Endodermal cell (in vitro differentiated cells): ENCODE data around the gene SPEM1. TPM values are rescaled to one million over a fixed set of nuclear protein-coding genes. Genes with fewer than 3 reads are reported as not detected.

Source experiments
- DNase-seq: peaks from one replicate; pipeline ENCODE4 v3.0.0-alpha.2; 2017
- H3K27ac ChIP-seq: 2 replicates; pipeline ENCODE4 v1.5.1; 2013; ENCODE audit warnings: mild to moderate bottlenecking, low read depth, low read length, moderate library complexity
- H3K27me3 ChIP-seq: 2 replicates; pipeline ENCODE4 v1.6.1; 2013; ENCODE audit warnings: mild to moderate bottlenecking, low read length, moderate library complexity; ENCODE audit not compliant: insufficient read depth, control insufficient read depth, poor library complexity, severe bottlenecking
- H3K36me3 ChIP-seq: 2 replicates; pipeline ENCODE4 v1.7.0; 2013; ENCODE audit warnings: mild to moderate bottlenecking, low read length, moderate library complexity; ENCODE audit not compliant: control insufficient read depth, insufficient read depth
- H3K4me1 ChIP-seq: one replicate; pipeline ENCODE4 v1.7.0; 2013; ENCODE audit warnings: low read length; ENCODE audit not compliant: control insufficient read depth, insufficient read depth
- H3K4me3 ChIP-seq: 2 replicates; pipeline ENCODE4 v1.5.1; 2013; ENCODE audit warnings: mild to moderate bottlenecking, low read length, moderate library complexity
- H3K9ac ChIP-seq: 2 replicates; pipeline ENCODE4 v1.6.1; 2013; ENCODE audit warnings: mild to moderate bottlenecking, low read length, moderate library complexity; ENCODE audit not compliant: poor library complexity, severe bottlenecking; ENCODE audit errors: extremely low read depth
- H3K9me3 ChIP-seq: 2 replicates; pipeline ENCODE4 v1.6.1; 2013; ENCODE audit warnings: mild to moderate bottlenecking, low read length, moderate library complexity; ENCODE audit not compliant: control insufficient read depth
- H3K27ac Mint-ChIP-seq: 2 replicates; pipeline ENCODE4 v1.8.0; 2020; ENCODE audit warnings: mixed read lengths
- H3K27me3 Mint-ChIP-seq: 2 replicates; pipeline ENCODE4 v1.8.0; 2021; ENCODE audit warnings: mild to moderate bottlenecking, mixed read lengths; ENCODE audit not compliant: insufficient read depth
- H3K36me3 Mint-ChIP-seq: 2 replicates; pipeline ENCODE4 v1.8.0; 2020; ENCODE audit warnings: low read depth, mixed read lengths
- H3K4me1 Mint-ChIP-seq: 2 replicates; pipeline ENCODE4 v1.8.0; 2020; ENCODE audit warnings: mixed read lengths
- H3K4me3 Mint-ChIP-seq: 2 replicates; pipeline ENCODE4 v1.8.0; 2020; ENCODE audit warnings: mild to moderate bottlenecking, moderate library complexity, mixed read lengths
- H3K9me3 Mint-ChIP-seq: 2 replicates; pipeline ENCODE4 v1.8.0; 2020; ENCODE audit warnings: mild to moderate bottlenecking, mixed read lengths
- WGBS, 2 experiments: methylation state at CpG; one replicate each; pipeline versions ENCODE4 v1.1.5 to v1.1.7; 2013; ENCODE audit warnings: missing lambda C conversion rate in 2 of 2, mixed read lengths in 1 of 2; ENCODE audit not compliant: insufficient coverage in 1 of 2, insufficient read length in 1 of 2; 5-methylcytosine and 5-hydroxymethylcytosine counted together
- total RNA-seq, 2 donors: library from RNA; stranded (reverse); fragmentation: NEBNext Ultra II Directional in 1 of 2; extraction: Animal tissue kit (Norgen Biotek cat#: 25700) in 1 of 2; gene quantifications; 2 replicates in 1 of 2; 3 replicates in 1 of 2; pipeline ENCODE4 v1.2.1, GENCODE V29; 2021
- TF ChIP-seq, protein P1 (sequence below): fragments of 200-600 bp; sonication (generic); conservative IDR thresholded peaks from 2 replicates; pipeline ENCODE4 v1.5.0; 2021; ENCODE audit warnings: antibody characterized with exemption, mild to moderate bottlenecking

The SPEM1 gene
- total RNA-seq, 2 donors from 2014 or later: 0.46 to 0.49 TPM

DNA sequence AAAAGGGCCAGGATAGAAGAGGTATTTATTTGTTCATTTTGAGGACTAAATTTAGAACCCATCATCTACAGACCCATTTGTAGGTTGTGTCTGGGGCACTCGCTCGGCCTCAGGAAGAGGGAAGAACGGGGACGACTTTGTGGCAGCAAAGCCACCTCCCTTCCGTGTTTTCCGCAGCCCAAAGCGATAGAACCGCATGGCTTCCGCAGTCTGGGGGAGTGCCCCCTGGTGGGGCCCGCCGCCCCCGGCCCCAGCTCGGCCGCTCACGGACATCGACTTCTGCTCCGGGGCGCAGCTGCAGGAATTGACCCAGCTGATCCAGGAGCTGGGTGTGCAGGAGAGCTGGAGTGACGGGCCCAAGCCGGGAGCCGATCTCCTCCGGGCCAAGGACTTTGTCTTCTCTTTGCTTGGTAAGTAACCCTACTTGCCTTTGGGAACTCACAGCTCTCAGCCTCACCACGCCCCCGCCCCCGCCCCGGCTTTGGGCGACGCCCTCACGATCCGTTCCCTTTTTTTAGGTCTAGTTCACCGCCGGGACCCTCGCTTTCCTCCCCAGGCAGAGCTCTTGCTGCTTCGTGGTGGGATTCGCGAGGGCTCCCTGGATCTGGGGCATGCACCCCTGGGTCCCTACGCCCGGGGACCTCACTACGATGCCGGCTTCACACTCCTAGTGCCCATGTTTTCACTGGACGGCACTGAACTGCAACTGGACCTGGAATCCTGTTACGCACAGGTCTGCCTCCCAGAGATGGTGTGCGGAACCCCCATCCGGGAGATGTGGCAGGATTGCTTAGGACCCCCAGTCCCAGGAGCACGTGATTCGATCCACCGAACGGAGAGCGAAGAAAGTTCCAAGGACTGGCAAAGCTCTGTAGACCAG lies 15.8 kb downstream of the SPEM1 start:
- Mint-ChIP-seq H3K27me3 (peaks cover 50% of the 10 kb centered on the region), H3K9me3 (no peaks in the 10 kb centered on the region), H3K4me3 (peak overlapping the region; percentile 83), H3K4me1 (peaks cover 13% of the 10 kb centered on the region), H3K36me3 (no peaks in the 10 kb centered on the region), H3K27ac (peak overlapping the region; percentile 87)
- H3K4me1 ChIP-seq: peaks cover 3% of the 10 kb centered on the region
- H3K9me3 ChIP-seq: no peaks in the 10 kb centered on the region
- no peaks in the 10 kb centered on the region for H3K36me3 ChIP-seq
- DNase-seq: peak; percentile 94
- peak overlapping the region; percentile 85 for H3K4me3 ChIP-seq
- WGBS, 2 experiments: 7 to 9% methylated on average over 36 to 49 of the region's 49 CpGs
- H3K9ac ChIP-seq: peak overlapping the region; percentile 57
- no peak overlapping the region for H3K27ac ChIP-seq
- peaks cover 36% of the 10 kb centered on the region for H3K27me3 ChIP-seq
- TF ChIP-seq, protein P1, sequence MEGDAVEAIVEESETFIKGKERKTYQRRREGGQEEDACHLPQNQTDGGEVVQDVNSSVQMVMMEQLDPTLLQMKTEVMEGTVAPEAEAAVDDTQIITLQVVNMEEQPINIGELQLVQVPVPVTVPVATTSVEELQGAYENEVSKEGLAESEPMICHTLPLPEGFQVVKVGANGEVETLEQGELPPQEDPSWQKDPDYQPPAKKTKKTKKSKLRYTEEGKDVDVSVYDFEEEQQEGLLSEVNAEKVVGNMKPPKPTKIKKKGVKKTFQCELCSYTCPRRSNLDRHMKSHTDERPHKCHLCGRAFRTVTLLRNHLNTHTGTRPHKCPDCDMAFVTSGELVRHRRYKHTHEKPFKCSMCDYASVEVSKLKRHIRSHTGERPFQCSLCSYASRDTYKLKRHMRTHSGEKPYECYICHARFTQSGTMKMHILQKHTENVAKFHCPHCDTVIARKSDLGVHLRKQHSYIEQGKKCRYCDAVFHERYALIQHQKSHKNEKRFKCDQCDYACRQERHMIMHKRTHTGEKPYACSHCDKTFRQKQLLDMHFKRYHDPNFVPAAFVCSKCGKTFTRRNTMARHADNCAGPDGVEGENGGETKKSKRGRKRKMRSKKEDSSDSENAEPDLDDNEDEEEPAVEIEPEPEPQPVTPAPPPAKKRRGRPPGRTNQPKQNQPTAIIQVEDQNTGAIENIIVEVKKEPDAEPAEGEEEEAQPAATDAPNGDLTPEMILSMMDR: peak; percentile 36

DNA sequence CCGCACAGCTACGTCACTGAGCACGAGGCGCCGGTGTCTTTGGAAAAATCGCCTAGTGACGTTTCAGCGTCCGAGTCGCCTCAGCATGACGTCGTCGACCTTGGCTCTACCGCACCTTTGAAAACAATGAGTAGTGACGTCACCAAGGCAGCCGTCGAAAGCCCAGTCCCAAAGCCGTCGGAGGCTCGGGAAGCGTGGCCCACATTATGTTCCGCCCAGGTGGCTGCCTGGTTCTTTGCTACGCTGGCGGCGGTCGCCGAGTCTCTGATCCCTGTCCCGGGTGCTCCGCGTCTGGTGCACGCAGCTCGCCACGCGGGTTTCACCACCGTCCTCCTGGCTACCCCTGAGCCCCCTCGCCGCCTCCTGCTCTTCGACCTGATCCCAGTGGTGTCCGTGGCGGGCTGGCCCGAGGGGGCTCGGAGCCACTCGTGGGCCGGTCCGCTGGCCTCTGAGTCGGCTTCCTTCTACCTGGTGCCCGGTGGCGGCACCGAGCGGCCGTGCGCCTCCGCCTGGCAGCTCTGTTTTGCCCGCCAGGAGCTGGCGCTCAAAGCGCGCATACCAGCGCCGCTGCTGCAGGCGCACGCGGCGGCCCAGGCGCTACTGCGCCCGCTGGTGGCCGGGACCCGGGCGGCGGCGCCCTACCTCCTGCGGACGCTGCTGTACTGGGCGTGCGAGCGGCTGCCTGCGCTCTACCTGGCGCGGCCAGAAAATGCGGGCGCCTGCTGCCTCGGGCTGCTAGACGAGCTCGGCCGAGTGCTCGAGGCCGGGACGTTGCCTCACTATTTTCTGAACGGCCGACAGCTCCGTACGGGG lies 16.6 kb downstream of the SPEM1 start:
- DNase-seq: peak; percentile 98
- H3K4me3 Mint-ChIP-seq: peak overlapping the region; percentile 83
- H3K9me3 Mint-ChIP-seq: no peaks in the 10 kb centered on the region
- H3K4me1 Mint-ChIP-seq: peaks cover 13% of the 10 kb centered on the region
- H3K36me3 ChIP-seq: no peaks in the 10 kb centered on the region
- H3K9me3 ChIP-seq: no peaks in the 10 kb centered on the region
- no peak overlapping the region for H3K27ac ChIP-seq
- H3K27ac Mint-ChIP-seq: peak overlapping the region; percentile 87
- 2 to 7% methylated on average over 52 to 92 of the region's 92 CpGs for WGBS, 2 experiments
- H3K27me3 Mint-ChIP-seq: peaks cover 54% of the 10 kb centered on the region
- peaks cover 3% of the 10 kb centered on the region for H3K4me1 ChIP-seq
- H3K9ac ChIP-seq: peak overlapping the region; percentile 57
- H3K36me3 Mint-ChIP-seq: no peaks in the 10 kb centered on the region
- TF ChIP-seq, protein P1: peak; percentile 89
- peaks cover 42% of the 10 kb centered on the region for H3K27me3 ChIP-seq
- peak overlapping the region; percentile 85 for H3K4me3 ChIP-seq

DNA sequence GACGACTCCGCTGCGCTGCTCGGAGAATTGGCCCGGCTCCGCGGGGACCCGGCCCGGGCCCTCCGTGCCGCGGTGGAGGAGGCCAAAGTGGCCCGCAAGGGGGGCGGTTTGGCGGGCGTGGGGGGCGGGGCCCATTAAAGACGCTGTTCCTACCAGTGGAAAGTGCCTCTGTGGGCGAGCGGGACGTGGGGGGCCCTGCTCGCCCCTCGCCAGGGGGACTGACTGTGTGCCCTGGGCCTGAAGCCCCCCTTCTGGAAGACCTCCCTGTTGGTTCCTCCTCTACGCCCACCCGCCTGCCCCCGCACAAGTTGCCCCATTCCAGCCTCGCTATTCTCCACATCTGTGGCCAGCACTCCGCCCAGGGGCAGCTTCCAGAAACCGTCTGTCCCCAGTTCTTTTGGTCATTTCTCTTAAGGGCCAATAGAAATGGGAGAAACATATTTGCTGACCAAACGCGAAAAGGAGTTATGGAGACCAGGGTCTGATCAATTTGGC lies 17.3 kb downstream of the SPEM1 start:
- 17 to 36% methylated on average over 14 to 31 of the region's 31 CpGs for WGBS, 2 experiments
- peaks cover 13% of the 10 kb centered on the region for H3K4me1 Mint-ChIP-seq

More for the DNA sequence above, 17.3 kb downstream of the SPEM1 start:
- H3K27me3 ChIP-seq: peaks cover 47% of the 10 kb centered on the region
- peak overlapping the region; percentile 83 for H3K4me3 Mint-ChIP-seq
- H3K9me3 Mint-ChIP-seq: no peaks in the 10 kb centered on the region
- no peaks in the 10 kb centered on the region for H3K36me3 ChIP-seq
- peak overlapping the region; percentile 66 for H3K4me3 ChIP-seq
- no peak overlapping the region for H3K27ac ChIP-seq
- H3K27me3 Mint-ChIP-seq: peaks cover 59% of the 10 kb centered on the region
- no peak overlapping the region for H3K9ac ChIP-seq
- peaks cover 3% of the 10 kb centered on the region for H3K4me1 ChIP-seq
- DNase-seq: peak; percentile 73
- H3K27ac Mint-ChIP-seq: peak overlapping the region; percentile 67
- no peaks in the 10 kb centered on the region for H3K9me3 ChIP-seq
- TF ChIP-seq, protein P1: no peak
- no peaks in the 10 kb centered on the region for H3K36me3 Mint-ChIP-seq
